HepG2 (cell line): ENCODE measurements around the gene BBOF1. TPM values are rescaled to one million over a fixed set of nuclear protein-coding genes. Genes with fewer than 3 reads are reported as not detected.

Experiments
- ETV5 ChIP-seq: IDR thresholded peaks from 2 replicates; pipeline ENCODE4 v1.6.1; 2018; ENCODE audit warnings: missing biosample characterization, missing genetic modification reagents, inconsistent platforms, borderline replicate concordance
- HIVEP1 ChIP-seq: sonication (generic); formaldehyde crosslinking; IDR thresholded peaks from 2 replicates; pipeline ENCODE4 v1.4.0; 2020; ENCODE audit warnings: mild to moderate bottlenecking, missing genetic modification reagents
- KDM4B ChIP-seq: sonication (generic); formaldehyde crosslinking; IDR thresholded peaks from 2 replicates; pipeline ENCODE4 v1.4.0; 2020; ENCODE audit warnings: missing genetic modification reagents
- MAFG ChIP-seq: sonication (generic); formaldehyde crosslinking; IDR thresholded peaks from 2 replicates; pipeline ENCODE4 v1.5.1; 2020; ENCODE audit warnings: mild to moderate bottlenecking, missing genetic modification reagents
- MIXL1 ChIP-seq: IDR thresholded peaks from 2 replicates; pipeline ENCODE4 v1.6.1; 2016
- PHF20 ChIP-seq: sonication (generic); formaldehyde crosslinking; IDR thresholded peaks from 2 replicates; pipeline ENCODE4 v1.5.0; 2020; ENCODE audit warnings: mild to moderate bottlenecking, missing genetic modification reagents
- SRSF1 ChIP-seq: fragments of 200-400 bp; formaldehyde crosslinking; optimal IDR thresholded peaks from 2 replicates; pipeline ENCODE3; 2017; ENCODE audit warnings: mild to moderate bottlenecking, low read depth, low read length, moderate library complexity
- TCF12 ChIP-seq, 2 experiments: fragments of 450-650 bp in 1 of 2; sonication (generic) in 1 of 2; formaldehyde crosslinking in 1 of 2; IDR thresholded peaks; 2 replicates each; pipeline versions ENCODE4 v1.6.1 to v1.8.0; 2017 to 2022; ENCODE audit warnings: antibody characterized with exemption in 1 of 2, mild to moderate bottlenecking in 1 of 2, missing genetic modification reagents in 1 of 2, moderate library complexity in 1 of 2
- ZFP36L1 ChIP-seq: sonication (generic); formaldehyde crosslinking; IDR thresholded peaks from 2 replicates; pipeline ENCODE4 v1.8.0; 2022; ENCODE audit warnings: mild to moderate bottlenecking, missing genetic modification reagents, moderate library complexity
- ZFY ChIP-seq: sonication (generic); formaldehyde crosslinking; IDR thresholded peaks from 2 replicates; pipeline ENCODE4 v1.4.0; 2020; ENCODE audit warnings: missing genetic modification reagents
- ZNF205 ChIP-seq: IDR thresholded peaks from 2 replicates; pipeline ENCODE4 v1.6.1; 2018; ENCODE audit warnings: missing biosample characterization, missing genetic modification reagents
- polyA plus RNA-seq, 8 experiments: library from polyadenylated mRNA; depleted of rRNA in 3 of 8; stranded (reverse) in 7 of 8; unstranded in 1 of 8; fragments of >200 nt; fragmentation: Illumina TruSeq in 4 of 8; extraction: Trizol in 4 of 8; gene quantifications; 2 replicates each; pipeline versions ENCODE4 v1.2.1 to v1.2.3, GENCODE V29; 2011 to 2016; ENCODE audit warnings: low read depth in 4 of 8, missing spikeins in 1 of 8, mixed read lengths in 1 of 8; ENCODE audit not compliant: insufficient read depth in 1 of 8
- total RNA-seq, 5 experiments: library from RNA; depleted of rRNA; stranded (reverse); fragments of >200 nt; fragmentation: Illumina TruSeq; extraction: Trizol; gene quantifications; 2 replicates each; pipeline ENCODE4 v1.2.3, GENCODE V29; 2016; ENCODE audit warnings: low read depth in 1 of 5
- TF ChIP-seq, protein P1 (sequence below): sonication (generic); formaldehyde crosslinking; IDR thresholded peaks from 2 replicates; pipeline ENCODE4 v1.4.0; 2020; ENCODE audit warnings: missing genetic modification reagents
- TF ChIP-seq, protein P2 (sequence below): sonication (generic); formaldehyde crosslinking; IDR thresholded peaks from 2 replicates; pipeline ENCODE4 v1.5.0; 2020; ENCODE audit warnings: mild to moderate bottlenecking, missing genetic modification reagents, borderline replicate concordance
- TF ChIP-seq, protein P3 (sequence below): sonication (generic); formaldehyde crosslinking; IDR thresholded peaks from 2 replicates; pipeline ENCODE4 v1.5.1; 2020; ENCODE audit warnings: missing genetic modification reagents, mild to moderate bottlenecking, borderline replicate concordance
- TF ChIP-seq, protein P4 (sequence below): sonication (generic); formaldehyde crosslinking; IDR thresholded peaks from 2 replicates; pipeline ENCODE4 v1.4.0; 2020; ENCODE audit warnings: missing genetic modification reagents

The BBOF1 gene
- total and polyA plus RNA-seq, 2 of the 13 experiments (the other 11 are each of a cell fraction or from before 2014, with no cell fraction given): 1.6 to 2.3 TPM

DNA sequence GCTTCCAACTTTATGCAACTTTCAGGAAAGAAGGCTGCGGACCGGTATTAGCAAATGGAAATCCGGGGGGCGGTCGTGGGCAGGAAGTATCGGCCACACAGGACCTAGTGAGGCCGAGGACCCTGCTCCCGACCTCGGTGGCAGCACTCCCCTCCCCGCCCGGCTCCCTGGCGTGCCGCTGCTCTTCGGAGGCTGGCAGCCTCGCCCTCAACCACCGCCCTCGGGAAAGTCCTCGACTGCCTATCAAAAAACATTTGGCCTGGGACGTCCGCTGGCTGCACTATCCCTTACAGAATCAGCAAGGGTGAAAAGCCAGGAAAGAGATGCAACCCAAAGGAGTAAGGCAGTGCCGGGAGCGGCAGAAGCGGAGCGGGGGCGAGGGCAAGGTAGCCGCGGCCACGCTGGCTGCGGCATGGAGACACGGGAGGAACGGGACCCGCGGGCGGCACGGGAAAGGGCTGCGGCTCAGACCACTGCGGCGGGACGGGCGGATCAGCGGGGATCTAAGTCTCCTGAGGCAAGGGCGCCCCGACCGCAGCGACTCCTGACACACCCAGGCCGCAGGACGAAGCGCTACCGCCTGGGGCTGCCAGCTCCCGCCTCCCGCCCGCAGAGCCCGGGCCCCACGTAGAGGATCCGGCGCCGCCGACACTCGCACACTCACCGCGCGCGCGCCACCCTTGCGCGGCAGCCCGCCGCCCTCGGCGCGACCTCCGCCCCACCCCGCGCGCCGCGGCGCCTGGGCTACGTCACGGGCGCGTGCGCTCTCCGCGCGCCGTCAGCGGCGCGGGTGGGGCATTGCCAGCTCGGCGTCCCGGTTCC lies at the start of gene BBOF1, which contains the start of gene ENTPD5 (continued):
- TF ChIP-seq, protein P1, sequence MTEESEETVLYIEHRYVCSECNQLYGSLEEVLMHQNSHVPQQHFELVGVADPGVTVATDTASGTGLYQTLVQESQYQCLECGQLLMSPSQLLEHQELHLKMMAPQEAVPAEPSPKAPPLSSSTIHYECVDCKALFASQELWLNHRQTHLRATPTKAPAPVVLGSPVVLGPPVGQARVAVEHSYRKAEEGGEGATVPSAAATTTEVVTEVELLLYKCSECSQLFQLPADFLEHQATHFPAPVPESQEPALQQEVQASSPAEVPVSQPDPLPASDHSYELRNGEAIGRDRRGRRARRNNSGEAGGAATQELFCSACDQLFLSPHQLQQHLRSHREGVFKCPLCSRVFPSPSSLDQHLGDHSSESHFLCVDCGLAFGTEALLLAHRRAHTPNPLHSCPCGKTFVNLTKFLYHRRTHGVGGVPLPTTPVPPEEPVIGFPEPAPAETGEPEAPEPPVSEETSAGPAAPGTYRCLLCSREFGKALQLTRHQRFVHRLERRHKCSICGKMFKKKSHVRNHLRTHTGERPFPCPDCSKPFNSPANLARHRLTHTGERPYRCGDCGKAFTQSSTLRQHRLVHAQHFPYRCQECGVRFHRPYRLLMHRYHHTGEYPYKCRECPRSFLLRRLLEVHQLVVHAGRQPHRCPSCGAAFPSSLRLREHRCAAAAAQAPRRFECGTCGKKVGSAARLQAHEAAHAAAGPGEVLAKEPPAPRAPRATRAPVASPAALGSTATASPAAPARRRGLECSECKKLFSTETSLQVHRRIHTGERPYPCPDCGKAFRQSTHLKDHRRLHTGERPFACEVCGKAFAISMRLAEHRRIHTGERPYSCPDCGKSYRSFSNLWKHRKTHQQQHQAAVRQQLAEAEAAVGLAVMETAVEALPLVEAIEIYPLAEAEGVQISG: peak; percentile 62; the same call in 1 of the 2 replicates
- TF ChIP-seq HIVEP1 (CRISPR knock-in tag): peak; percentile 47; the same call in 1 of the 2 replicates
- TF ChIP-seq, protein P2, sequence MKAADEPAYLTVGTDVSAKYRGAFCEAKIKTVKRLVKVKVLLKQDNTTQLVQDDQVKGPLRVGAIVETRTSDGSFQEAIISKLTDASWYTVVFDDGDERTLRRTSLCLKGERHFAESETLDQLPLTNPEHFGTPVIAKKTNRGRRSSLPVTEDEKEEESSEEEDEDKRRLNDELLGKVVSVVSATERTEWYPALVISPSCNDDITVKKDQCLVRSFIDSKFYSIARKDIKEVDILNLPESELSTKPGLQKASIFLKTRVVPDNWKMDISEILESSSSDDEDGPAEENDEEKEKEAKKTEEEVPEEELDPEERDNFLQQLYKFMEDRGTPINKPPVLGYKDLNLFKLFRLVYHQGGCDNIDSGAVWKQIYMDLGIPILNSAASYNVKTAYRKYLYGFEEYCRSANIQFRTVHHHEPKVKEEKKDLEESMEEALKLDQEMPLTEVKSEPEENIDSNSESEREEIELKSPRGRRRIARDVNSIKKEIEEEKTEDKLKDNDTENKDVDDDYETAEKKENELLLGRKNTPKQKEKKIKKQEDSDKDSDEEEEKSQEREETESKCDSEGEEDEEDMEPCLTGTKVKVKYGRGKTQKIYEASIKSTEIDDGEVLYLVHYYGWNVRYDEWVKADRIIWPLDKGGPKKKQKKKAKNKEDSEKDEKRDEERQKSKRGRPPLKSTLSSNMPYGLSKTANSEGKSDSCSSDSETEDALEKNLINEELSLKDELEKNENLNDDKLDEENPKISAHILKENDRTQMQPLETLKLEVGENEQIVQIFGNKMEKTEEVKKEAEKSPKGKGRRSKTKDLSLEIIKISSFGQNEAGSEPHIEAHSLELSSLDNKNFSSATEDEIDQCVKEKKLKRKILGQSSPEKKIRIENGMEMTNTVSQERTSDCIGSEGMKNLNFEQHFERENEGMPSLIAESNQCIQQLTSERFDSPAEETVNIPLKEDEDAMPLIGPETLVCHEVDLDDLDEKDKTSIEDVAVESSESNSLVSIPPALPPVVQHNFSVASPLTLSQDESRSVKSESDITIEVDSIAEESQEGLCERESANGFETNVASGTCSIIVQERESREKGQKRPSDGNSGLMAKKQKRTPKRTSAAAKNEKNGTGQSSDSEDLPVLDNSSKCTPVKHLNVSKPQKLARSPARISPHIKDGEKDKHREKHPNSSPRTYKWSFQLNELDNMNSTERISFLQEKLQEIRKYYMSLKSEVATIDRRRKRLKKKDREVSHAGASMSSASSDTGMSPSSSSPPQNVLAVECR (CRISPR knock-in tag): peak; percentile 73
- no peak for TF ChIP-seq MIXL1
- peak; percentile 25; the same call in 1 of the 2 replicates for TF ChIP-seq MAFG (CRISPR knock-in tag)
- peak; percentile 35 for TF ChIP-seq SRSF1
- TF ChIP-seq, protein P3, sequence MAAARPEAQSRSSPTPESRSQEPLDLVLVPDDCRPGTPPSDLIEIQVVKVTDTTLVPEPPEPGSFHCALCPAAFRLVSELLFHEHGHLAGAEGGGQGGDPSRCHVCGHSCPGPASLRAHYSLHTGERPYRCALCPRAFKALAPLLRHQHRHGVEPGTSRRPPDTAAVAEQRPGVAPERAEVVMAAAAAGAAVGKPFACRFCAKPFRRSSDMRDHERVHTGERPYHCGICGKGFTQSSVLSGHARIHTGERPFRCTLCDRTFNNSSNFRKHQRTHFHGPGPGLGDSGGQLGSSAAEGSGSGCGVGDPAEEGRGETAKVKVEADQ: no peak
- TF ChIP-seq ZFP36L1: 0 out of 2 replicates have a peak, but pooled peaks have one; percentile 31
- peak; percentile 15 for TF ChIP-seq ETV5
- TF ChIP-seq, protein P4, sequence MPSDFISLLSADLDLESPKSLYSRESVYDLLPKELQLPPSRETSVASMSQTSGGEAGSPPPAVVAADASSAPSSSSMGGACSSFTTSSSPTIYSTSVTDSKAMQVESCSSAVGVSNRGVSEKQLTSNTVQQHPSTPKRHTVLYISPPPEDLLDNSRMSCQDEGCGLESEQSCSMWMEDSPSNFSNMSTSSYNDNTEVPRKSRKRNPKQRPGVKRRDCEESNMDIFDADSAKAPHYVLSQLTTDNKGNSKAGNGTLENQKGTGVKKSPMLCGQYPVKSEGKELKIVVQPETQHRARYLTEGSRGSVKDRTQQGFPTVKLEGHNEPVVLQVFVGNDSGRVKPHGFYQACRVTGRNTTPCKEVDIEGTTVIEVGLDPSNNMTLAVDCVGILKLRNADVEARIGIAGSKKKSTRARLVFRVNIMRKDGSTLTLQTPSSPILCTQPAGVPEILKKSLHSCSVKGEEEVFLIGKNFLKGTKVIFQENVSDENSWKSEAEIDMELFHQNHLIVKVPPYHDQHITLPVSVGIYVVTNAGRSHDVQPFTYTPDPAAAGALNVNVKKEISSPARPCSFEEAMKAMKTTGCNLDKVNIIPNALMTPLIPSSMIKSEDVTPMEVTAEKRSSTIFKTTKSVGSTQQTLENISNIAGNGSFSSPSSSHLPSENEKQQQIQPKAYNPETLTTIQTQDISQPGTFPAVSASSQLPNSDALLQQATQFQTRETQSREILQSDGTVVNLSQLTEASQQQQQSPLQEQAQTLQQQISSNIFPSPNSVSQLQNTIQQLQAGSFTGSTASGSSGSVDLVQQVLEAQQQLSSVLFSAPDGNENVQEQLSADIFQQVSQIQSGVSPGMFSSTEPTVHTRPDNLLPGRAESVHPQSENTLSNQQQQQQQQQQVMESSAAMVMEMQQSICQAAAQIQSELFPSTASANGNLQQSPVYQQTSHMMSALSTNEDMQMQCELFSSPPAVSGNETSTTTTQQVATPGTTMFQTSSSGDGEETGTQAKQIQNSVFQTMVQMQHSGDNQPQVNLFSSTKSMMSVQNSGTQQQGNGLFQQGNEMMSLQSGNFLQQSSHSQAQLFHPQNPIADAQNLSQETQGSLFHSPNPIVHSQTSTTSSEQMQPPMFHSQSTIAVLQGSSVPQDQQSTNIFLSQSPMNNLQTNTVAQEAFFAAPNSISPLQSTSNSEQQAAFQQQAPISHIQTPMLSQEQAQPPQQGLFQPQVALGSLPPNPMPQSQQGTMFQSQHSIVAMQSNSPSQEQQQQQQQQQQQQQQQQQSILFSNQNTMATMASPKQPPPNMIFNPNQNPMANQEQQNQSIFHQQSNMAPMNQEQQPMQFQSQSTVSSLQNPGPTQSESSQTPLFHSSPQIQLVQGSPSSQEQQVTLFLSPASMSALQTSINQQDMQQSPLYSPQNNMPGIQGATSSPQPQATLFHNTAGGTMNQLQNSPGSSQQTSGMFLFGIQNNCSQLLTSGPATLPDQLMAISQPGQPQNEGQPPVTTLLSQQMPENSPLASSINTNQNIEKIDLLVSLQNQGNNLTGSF (CRISPR knock-in tag): 0 out of 2 replicates have a peak, but pooled peaks have one; percentile 13
- TF ChIP-seq ZNF205: 0 out of 2 replicates have a peak, but pooled peaks have one; percentile 60
- TF ChIP-seq TCF12 (IDR thresholded peaks at IDR 0.05): no peak
- no peak for TF ChIP-seq TCF12 (CRISPR knock-in tag; IDR thresholded peaks at IDR 0.05)
- peak; percentile 81 for TF ChIP-seq ZFY (CRISPR knock-in tag)
- no peak for TF ChIP-seq KDM4B
- TF ChIP-seq PHF20 (CRISPR knock-in tag): peak; percentile 65
